Medulla oblongata (tissue), 1 donor: ENCODE measurements around the gene IL18BP.
A peak's percentile ranks its signal among the peaks of the same experiment; 100 is the strongest.

Experiments
- DNase-seq: peaks from one replicate; pipeline ENCODE4 v3.0.0-alpha.2; 2015; ENCODE audit errors: extremely low spot score

Gene IL18BP

DNA sequence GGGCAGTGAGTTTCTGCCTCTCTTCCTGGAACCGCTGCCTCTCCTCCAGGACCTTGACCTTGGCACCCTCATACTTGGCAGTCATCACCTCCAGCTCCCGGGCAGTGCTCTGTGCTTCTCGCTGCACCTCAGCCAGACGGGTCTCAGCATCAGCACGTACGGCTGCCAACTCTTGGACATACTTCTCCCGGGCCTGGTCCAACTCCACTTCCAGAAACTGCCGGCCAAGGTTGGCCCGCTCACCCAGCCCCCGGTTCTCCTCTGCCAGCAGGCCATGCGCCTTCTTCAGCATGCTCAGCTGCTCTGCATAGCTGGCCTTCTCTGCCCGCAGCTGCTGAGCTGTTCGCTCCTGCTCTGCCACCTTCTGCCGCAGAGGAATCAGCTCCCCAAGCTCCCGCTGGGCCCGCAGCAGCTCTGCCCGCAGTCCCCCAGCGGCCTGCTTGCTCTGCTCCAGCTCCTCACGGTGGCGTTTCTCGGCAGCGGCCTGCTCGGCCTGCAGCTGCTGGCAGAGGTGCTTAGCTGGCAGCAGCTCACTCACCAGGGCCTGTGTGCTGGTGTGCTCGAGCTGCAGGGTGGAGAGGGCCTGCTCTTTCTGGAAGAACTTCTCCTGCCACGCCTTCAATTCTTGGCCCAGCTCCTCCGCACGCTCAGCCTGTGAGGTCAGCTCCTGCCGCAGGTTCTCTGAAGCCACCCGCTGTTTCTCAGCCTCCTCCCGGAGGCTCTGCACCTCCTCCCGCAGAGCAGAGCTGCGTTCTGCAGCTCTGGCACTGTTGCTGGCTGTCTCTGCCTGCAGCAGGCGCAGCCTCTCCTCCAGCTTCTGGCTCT is 14.4 kb downstream of the IL18BP start:
- DNase-seq: peak; percentile 76

DNA sequence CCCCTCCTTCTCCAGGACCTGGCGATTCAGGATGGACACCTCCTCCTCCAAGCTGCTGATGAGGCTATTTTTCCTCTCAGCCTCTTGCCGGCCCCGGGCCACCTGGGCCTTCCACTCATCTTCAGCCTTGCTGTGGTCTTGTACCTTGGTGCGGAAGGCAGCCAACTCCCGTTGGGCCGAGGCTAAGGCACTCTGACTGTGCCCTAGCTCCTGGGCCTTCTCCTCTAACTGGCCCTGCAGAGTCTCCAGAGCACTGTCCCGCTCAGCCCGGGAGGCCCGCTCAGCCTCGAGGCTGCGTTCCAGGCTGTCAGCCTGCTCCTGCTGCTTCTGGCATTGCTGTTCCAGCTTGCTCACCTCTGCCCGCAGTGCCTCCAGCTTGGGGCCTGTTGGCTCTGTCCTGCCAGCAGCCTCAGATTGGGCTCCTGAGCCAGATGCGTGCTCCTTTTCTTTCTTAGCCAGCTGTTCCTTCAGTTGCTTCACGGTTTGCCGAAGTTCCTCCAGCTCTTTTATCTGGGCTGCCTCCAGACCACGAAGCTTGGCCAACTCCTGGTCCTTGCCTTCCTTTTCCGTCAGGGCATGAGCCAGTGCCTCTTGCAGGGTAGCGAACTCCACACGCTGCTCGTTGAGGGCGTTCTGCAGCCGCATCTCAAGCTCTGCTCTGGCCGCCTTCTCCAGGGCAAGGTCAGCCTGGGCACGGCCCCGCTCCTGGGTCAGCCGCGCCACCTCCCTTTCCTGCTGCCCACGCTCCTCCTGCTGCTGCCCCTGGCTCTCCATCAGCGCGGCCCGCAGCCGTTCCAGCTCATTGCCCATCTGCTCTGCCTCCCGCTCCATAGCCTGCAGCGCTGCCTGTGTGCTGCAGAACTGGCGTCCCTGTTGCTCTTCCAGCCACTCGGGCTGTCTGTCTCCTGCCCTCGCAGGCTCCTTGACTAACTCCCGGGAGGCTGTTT is 15.3 kb downstream of the IL18BP start:
- DNase-seq: no peak

DNA sequence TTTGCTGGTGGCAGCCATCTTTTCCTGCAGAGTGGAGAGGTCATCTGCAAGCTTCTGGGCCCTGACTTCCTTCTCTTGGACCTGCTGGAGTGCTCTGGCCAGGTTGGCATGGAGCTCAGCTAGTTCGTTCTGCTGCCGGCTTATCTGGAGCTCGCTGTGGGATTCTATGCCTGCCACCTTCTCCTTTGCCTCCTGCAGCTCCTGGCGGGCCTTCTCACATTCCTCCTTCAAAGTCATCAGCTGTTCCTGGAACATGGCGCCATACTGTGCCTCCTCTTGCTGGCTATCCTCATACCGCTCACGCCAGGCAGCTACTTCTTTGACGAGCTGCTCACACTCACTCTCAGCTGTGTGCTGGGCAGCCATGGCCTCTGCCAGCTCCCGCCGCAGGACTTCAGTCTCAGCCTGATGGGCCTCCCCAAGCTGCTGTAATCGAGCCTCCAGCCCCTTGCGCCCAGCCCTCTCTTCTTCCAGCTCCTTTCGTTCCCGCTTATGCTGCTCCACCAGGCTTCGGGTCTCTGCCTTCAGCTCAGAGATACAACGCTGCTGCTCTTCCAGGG is 16.1 kb downstream of the IL18BP start:
- no peak for DNase-seq

DNA sequence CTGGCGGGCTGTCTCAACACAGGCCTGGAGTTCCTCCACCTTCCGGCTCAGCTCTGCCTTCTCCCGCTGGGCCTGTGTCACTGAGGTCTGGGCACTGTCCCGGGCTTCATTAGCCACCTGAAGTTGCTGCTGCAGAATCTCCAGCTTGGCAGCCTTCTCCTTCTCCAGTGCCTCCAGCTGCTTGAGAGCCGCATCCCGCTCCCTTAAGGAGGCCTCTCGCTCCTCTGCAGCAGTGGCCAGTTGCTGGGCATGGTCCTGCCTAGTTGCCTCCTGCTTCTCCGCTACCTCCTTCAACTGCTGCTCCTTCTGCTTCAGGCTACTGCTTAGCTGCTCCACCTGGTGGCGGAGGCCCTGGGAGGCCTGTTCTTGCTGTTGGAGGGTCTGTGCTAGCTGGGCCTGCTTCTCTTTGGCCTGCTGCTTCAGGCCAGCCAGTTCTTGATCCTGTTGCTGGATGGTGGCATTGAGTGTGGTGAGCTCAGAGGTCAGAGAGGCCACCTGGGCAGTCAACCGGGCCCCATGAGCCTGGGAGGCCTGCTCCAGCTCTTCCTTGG is 16.9 kb downstream of the IL18BP start:
- DNase-seq: no peak

DNA sequence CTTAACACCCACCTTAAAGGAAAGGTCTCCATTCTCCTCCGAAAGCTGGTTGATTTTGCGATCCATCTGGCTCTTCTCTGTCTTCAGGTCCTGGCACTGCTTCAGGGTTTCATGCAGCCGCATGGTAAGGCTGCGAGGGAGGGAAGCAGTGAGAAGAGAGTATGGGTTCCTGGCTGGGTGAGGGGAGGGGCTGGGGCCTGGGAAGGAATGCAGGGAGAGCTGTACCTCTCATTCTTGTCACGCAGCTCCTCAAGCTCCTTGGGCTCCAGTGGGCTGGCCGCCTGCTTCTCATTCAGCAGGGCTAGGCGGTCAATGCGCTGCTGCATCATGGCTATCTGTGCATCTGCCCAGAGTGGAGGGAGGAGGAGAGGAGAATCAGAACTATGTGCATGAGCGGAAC is 19.5 kb downstream of the IL18BP start:
- DNase-seq: no peak

DNA sequence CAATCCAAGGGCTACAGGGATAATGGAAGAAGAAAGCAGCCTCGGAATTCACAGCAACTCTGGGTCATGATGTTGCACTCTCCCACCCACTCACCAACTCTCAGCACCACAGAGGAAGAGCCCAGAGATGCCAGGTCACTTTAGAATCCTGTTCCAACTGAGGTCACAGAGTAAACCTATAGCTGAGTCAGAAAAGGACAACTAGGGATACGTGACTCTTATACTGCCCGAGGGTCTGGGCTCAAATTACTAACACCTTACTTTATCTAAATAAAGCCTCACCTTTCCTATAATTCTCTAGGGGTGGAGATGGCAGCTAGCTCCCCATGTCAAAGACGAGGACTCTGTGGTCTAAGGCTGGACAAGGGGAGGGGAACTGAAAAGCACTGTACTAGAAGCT is 24.6 kb downstream of the IL18BP start:
- DNase-seq: no peak

DNA sequence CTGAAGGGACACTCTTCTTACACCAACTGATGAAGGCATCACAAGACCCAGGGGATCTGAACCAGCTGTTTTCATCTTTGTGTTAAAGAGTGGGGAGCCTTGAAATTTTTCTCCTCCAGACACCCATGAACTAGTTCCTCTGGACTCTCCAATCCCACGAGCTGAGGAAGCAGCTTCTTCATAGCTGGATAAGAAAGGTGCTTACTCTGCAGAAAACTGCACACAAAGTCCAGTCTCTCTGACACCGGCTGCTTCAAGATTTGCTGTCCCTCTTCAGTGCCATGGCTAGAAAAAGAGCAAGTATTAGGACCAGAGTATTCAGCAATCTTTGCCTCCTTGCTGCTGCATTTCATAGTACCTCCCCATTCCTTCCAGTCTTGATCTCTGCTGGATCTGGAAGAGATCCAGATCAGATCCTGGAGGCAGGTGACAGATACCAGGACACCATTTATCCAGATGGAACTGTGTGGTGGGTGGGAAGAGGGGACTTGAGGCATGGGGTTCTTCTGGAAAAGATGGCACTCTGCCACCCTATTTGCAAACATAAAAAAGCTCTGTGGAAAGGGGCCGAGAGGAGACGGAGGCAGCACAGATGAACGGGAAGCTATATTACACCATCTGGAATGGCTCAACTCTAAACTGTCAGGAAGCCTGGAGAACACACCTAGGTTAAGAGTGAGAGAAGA is 25.5 kb downstream of the IL18BP start:
- no peak for DNase-seq

DNA sequence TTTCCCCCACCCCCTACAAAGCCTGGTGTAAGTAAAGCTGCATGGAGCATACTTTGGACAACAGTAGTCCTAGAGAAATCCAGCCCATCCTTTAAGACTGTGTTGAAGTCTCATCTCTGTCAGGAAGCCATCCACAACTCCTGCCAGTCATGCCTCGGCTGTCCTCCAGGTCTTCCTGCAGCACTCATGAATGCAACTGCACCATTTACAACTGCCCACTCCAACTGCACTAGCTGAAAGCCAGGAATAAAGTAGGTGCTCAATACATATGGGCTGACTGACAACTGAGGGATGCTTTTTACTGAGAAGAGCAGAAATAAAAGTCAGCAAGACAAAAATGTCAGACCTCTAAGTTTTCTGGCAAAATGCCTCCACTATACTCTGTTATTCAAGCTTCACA is 27.4 kb downstream of the IL18BP start:
- peak; percentile 30 for DNase-seq

DNA sequence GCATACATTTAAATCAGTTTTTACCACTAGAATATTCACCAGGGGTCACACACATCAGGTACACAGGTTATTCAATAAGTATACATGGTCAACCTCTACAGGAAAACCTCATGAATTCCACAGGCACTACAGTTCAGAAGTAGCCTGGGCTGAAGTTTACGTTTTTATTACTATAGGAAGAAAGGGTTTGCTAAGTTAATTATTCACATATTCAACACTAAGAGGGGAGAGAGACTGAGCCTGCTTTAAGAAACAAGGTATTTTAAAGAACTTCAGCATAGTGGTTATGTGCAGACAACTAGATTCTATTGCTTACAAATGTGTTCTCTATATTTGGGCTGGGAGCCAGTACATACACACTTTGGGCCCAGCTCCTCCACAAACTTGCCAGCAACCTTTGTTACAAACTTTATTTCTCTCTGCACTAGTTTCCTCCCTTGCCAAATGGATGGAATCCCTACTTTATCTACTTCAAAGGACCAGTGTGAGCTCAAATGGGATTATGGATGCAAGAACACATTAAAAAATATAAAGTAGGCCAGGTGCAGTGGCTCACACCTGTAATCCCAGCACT is 31.9 kb downstream of the IL18BP start:
- DNase-seq: no peak

DNA sequence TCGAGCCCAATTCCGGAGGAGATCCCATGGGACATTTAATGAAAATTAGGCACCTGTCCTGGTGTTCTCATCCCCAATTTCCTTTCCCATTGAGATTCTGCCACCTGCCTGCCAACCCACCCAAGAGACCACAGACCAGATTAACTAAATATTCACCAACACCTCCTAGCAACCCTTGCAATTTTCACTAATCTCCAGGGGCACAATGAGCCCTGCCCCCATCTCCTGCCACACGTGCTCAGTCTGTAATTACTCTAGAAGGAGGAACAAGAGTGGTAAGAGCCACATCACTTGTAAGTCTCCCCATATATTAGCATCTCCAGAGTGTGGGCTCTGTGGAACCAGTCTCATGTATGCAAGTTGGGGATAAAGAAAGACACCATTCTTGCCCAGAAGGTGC is 38.0 kb downstream of the IL18BP start:
- no peak for DNase-seq

DNA sequence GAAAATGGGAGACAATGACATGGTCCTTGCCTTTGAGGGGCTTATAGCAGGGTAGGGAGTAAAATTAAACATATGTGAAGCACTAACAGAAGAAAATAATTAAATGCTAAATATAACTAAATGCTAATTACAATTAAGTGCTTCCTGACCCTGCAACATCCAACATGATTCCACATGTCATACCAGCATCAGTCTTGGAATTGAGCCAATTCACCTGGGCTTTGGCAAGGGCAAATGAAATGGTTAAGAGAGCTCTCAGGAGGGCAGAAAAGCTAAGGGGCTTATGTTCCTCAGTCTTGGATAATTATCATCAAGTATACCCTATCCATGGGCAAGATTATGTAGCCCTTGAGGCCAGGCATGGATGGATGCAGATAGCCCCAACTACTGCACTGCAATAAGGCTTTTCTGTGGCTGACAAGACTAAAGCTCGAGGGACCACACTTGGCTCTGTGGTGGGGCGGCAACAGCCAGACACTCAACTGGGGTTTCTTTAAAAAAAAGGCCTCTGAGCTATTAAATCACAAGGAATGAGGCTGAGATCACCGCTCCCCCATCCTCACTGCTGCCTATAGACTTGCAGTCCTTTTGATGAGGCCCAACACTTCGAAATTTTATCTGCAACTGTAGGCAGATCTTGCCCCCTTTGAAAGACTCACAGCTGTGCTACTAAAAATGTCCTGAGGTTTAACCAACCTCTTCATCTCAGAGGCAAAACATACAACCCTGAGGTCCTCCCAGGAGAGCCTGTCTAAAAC is 39.0 kb downstream of the IL18BP start:
- no peak for DNase-seq

DNA sequence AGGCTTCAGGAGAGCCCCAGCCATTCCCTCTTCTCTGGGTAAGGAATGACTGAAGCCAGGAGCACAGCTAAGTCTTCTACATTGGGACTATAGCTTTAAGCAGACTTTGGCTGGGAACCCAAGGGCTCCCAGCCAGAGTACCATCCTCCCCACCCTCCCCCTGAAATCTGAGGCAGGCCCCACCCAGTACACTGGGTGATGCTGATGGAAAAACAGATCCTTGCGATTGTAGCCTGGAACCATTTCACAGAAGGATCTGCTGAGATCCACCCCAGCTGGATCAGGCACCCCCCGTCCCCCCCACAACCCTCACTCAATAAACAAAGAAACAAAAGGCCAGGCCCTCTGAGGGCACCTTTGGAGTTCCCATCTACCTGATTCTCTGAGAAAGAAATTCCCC is 39.8 kb downstream of the IL18BP start:
- peak; percentile 77 for DNase-seq

DNA sequence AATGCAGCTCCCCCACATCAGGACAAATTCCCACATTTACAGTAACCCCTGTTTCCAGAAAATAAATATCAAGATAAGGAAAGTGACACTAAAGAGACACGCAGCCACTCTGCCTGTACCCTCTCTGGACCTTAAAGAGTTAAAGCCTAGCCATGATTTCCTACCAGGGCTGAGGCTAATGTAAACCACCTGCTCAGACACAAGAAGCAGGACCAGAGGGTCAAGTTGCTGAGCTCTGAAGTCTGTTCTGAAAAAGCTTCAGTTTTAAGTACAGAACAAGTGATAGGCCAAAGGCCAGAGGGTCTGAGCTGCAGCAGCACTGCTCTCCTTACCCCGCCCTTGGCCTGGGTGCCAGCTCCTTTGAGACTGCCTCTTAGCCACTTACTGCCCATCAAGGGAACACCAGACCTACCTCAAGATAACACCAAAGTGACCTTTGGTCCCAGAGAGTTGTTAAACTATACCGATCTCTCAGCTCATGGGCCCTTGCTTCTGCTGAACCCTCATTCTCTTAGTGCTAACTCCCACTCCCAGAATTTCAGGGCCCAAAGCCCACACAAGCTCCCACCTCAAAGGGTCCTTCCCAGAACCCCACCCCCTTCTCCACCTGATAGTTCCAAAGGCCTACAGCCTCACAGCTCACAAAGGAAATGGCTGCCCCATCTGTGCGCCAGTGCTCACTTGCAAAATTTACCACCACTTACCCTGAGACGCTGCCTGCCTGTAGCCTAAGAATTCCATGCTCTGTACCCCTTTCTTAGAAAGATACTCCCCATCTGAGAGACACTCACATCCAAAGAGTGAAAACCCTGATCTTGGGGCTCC is 40.5 kb downstream of the IL18BP start:
- DNase-seq: peak; percentile 40

DNA sequence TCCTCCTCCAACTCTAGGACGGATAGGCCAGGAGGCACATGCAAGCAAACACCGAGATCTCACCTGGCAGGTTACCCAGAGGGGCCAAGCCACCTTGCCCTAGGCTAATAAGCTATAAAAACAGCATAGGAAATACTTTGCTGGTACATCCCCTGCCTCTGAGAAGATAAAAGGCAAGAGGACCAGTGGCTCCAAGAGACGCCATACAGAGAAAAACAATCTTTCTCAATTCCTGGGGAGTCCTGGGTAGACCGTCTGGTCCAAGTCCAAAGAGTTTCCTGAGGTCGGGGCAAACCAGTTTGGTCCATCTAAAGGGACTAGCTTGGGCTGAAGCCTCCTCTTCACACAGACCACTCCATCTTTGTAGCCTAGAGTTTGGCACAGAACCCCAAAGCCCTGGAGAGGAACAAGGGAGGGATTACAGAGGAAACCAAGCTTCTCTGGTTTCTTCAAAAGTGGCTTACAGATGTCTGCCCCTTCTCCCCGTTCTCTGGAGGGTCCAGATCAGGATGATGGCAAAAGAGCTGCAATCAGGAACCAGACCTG is 41.2 kb downstream of the IL18BP start:
- peak; percentile 57 for DNase-seq

DNA sequence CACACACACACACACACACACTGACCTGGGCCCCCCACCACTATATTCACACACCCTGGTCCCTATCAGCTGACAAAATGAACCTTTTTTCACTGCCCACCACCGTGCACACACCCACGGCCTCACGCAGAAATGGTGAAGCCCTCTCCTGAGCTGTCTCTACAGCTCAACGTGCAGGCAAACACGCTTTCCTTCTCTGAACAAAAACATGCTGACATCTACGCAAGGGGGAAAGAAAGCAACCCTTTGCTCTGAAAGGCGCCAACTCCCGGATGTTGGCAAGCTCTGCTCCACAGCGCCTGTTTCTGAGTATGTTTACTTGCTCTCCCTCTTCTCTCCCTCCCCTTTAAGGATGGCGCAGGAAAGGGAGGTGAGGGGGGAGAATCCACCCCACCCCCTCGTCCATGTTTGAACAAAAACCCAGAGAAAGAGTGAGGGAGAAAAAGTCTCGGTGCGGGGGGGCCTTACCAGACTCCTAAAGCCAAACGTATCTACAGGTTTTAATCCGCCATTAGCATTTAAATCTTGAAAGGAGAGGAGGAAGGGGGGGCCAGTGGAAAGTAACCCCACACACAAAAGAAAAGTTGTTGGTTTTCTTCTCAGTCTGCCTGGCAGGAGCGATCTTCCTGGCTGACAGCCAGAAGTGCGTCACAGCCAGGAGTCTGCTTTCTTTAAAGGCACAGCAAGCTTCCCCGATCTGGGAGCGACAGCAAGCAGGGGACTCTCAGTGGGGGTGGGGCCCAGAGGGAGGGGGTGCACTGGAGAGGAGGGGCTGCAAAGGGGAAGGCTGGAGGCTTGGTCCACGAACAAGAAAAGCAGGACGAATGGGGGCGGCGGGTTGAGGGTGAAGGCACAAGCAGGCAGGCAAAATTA is 42.0 kb downstream of the IL18BP start:
- DNase-seq: peak; percentile 97

DNA sequence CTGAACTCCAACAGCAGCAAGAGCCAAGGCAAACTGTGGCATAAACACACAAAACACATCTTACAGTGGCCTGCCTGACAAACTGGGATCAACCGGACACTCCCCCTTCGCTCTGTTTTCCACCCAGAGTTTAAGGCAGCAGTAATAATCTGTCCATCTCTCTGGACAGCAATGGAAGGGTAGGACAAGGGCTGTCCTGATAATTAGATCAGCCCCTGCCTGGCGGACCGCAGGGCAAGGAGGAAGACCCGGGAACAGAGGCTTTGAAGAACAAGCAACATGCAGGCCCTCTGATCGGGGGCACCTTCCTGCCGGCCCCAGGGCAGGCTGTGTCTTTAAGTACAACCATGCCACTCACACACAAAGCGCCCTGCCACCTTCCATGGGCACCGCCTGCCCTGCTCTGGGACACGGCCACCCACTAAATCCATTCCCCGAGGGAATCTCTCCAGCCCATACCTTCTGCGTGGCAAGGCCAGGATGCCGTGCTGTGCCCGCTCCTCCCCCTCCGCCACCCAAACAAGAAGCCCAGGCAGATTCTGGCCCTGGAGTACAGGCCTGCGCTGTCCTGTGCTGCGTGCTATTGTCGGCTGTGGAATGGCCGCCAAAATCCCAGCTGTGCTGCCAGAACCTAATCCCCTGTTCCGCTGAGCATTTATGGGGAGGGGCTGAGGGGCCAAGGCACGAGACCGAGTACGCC is 42.8 kb downstream of the IL18BP start:
- peak; percentile 87 for DNase-seq

DNA sequence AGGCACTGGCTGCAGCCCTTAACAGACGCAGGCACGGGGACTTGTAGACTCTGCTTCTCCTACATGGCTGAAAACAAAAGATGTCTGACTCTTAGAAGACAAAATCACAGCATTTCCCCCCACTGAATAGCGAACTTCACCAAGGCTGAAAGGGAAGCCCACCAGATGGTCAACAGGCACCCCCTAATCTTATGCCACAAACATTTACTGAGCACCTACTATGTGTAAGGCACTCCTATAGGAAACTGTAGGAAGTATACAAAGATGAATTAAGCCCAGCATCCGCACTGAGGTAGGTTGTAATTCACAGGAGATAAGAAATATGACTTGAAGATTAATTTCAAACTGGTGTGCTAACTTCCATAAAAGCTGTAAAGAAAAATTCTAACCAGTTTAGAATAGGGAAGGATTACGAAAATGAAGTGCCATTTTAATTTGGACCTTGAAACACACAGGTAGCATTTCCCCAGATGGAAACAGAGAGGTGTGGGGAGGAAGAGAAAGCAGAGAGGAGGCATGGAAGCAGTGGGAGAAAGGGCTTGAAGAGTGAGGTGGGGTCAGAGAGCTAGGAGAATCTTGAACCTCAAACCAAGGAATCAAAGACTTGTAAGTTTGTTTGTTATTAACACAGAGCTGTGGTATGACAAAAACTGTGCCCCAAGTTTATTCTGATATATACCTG is 43.5 kb downstream of the IL18BP start:
- peak; percentile 45 for DNase-seq
